ENCODE data around the gene ADGRF4.
"Not testable (repeated sequence)": the region's sequence is repeated elsewhere in the genome, so short reads cannot be mapped to it uniquely, and the experiment has no call there.

The ADGRF4 gene

DNA sequence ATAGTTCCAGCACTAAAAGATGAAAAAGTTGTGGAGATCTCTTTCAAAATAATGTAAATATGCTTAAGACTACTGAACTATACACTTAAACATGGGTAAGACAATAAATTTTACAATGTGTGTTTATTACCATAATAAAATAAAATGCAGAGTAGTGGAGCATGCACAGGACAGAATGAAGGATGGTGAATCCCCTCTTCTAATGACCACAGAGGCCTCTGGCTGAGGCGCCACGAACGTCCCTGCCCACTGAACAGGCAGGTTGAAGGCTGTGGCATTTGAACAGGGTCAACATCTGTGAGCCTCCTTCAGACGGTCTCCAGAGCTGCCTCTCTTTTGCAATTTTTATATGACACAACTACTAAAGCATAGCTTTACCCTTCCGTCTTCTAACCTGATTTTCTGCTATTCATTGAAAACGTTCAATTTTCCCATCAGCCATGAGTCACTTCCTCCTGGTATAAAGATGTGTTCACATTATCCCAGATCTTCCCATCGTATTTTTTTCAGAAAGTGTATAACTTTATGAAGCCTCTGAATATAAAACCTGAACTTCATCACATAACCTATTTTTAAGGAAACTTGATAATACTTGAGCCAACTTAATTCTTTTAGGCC, 37.8 kb downstream of the ADGRF4 start:
- no peak for DNase-seq

DNA sequence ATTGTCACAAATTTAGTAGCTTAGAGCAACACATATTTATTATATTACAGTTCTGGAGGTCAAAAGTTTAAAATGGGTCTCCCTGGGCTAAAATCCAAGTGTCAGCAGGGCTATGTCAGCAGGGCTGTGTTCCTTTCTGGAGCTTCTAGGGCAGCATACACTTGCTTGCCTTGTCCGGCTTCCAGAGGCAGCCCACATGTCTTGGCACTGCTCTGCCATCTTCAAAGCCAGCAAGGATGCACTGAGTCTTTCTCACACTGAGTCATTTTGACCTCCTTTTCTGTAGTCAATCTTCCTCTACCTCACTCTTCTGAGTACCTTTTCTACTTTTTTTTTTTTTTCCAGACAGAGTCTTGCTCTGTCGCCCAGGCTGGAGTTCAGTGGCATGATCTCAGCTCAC, 39.0 kb downstream of the ADGRF4 start:
- DNase-seq: no peak

DNA sequence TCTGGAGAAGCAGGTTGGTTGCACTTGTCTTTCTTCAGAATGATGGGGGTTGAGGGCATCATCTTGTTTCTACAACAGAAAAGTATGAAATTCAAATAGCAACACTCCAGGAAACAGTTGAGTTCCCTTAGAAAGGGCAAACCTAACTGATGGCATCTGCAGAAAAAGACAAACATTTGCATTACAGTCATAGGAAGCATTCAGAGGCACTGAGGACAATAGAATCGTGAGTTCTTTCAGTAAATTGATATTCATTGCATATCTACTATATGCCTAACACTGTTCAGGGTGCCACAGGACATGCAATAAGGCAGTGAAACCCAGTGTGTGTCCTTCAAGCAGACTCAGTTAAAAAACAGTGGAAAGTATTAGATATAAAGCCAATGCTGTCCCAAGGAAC, 42.3 kb downstream of the ADGRF4 start:
- no peak for DNase-seq

DNA sequence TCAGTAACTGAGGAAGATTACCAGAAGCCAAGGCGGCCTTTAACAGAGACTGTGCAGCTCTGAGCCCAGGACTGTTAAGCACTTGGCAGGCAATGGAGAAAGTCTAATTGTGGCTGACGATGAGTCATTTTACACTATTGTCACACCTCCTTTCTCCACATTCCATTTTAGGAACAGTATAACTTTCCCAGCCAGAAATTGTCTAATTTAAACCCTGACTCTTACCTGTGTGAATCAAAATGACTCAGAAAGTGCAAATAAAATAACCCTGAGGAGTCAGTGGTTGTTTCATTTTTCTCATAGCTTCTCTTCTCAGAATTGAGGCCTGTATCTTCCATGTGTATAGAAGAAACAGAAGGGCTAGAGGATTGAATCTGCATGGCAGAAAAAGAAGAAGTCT, 43.4 kb downstream of the ADGRF4 start:
- no peak for DNase-seq

DNA sequence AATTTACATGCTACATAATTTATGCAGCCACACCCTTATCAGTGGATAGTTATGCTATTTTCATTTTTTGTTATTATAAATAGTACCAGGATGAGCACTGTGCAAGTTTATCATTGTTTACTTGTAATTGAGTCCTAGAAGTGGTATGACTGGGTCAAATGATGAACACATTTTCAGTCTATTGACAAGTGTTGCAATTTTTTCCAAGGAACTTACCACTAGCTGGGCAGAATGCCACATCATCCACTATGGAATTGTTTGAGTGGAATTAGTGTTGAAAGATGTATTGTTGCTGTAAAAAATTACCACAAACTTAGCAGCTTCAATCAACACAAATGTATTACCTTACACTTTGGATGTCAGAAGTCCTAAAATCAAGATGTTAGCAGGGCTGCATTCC, 45.4 kb downstream of the ADGRF4 start:
- no peak for DNase-seq

DNA sequence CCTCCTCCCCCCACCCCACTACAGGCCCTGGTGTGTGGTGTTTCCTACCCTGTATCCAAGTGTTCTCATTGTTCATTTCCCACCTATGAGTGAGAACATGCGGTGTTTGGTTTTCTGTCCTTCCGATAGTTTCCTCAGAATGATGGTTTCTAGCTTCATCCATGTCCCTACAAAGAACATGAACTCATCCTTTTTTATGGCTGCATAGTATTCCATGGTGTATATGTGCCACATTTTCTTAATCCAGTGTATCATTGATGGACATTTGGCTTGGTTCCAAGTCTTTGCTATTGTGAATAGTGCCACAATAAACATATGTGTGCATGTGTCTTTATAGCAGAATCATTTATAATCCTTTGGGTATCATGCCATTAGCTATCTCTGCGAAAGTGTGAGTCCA, 46.9 kb downstream of the ADGRF4 start:
- DNase-seq: not testable (repeated sequence)

DNA sequence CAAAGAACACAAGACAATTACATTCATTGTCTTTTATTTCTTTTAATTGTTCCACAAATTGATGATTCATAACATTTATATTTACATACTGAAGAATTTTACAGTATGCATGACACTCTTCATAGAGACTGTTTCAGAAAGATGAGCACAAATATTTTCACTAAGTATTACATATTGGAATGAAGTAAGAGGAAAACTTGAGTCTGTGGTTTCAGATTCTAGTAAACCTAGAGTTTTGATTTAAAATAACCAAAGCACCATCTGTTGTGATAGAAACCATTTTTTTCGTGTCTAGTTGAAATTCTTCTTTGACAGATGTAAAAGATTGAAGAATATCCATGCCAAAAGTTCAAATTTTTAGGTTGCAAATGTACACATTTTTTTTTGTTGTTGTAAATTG, 51.4 kb downstream of the ADGRF4 start:
- no peak for DNase-seq

DNA sequence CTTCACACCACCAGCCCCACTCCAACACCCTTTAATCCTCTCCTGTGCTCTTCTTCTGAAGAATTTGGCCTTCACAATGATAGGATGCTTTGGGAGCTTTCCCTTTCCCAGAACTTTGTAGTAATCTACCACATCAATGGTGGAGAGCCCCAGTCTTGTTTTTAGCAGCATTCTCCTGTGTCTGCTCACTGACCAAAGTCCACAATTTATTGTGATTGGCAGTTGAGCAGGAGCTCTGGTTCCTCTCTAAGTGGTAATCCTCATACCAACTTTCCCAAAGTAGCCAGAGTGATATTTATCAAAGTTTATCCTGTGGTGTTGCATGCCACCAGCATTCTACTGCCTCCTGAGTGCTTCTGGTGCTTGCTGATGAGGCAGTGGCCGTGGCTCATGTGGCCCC, 54.4 kb downstream of the ADGRF4 start:
- DNase-seq: no peak

DNA sequence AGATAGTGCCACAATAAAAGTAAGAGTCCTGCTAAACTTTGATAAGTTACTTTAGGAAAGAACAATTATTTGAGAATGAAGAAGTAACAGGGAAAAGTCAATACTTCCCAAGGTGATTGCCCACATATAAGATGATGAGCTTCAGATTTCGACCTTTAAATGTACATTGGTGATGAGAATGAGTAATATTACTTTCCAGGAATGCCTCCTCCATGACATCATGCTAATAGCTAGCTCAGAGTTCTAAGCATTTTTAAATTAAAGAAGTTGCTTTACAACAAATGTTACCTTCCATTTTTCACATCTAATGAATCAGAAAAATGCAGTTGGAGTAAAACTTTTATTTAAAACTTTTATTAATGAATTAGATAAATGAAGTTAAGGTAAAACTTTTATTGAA, 61.0 kb downstream of the ADGRF4 start:
- no peak for DNase-seq

DNA sequence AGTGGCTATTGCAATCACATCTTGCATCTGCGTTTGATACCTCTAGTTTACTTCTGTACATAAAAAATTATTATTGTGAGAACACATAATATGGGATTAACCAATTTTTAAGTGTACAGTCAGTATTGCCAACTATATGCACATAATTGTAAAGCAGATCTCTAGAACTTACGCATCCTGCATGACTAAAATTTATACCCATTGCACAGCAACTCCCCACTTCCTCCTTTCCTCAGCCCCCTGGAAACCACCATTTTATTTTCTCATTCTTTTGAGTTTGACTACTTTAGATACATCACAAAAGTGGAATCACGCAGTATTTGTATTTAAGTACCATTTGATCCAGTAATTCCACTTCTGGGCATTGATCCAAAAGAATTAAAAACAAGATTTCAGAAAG, 64.1 kb downstream of the ADGRF4 start:
- DNase-seq: no peak

DNA sequence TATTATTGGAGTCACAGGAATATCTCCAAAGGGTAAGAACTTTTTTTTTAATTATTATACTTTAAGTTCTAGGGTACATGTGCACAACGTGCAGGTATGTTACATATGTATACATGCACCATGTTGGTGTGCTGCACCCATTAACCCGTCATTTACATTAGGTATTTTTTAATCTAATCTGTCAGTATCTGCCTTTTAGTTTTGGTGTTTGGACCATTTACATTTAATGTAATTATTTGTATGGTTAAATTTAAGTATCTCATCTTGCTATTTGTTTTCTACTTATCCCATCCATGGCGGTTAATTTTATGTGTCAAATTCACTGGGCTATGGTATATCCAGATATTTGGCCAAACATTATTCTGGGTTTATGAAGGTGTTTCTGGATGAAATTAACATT, 68.1 kb downstream of the ADGRF4 start:
- no peak for DNase-seq

DNA sequence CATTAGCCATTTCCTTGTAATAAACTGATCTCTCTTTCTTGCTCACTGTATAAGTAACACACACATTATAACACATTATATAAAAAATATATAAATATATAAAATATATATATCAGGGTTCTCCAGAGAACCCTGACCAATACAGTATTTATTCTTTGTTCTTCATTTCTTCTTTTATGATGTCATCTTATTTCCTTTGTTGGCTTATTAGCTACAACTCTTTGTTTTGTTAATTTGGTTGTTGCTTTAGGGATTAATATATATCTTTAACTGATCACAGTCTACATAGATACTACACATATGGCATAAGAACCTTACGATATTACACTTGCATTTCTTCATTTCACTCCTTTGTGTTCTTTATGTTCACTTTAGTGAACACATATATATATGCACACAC, 68.7 kb downstream of the ADGRF4 start:
- DNase-seq: no peak

DNA sequence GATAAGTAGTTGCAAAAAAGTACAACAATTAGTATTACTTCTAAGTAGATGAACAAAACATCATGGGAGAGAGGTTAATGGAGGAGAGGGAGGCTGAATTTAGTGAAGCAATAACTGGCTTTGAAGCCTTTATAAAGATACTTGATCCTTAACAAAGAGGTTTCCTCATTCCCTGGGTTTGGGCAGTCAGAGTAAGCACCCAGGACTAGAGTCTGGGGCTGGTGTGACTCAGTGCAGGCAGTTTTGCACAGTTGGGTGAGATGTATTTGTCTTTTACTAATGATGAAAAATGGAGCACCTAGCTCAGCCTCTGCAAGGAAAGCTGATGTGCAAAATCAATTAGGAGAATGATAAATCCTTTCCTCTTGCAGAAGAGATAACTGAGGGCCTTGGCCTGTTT, 71.6 kb downstream of the ADGRF4 start:
- DNase-seq: no peak
